C4-2B (cell line): Measurements from ENCODE around the gene ANGPTL8.
A peak's percentile ranks its signal among the peaks of the same experiment; 100 is the strongest.

Experiments
- H3K27ac ChIP-seq: fragments of 450-650 bp; 2 replicates; pipeline ENCODE4 v1.5.1; 2017
- ZFX ChIP-seq: fragments of 450-650 bp; IDR thresholded peaks from 2 replicates; pipeline ENCODE4 v1.6.1; 2017
- TF ChIP-seq, protein P1 (sequence below): fragments of 450-650 bp; conservative IDR thresholded peaks from 2 replicates; pipeline ENCODE4 v1.5.1; 2017; ENCODE audit warnings: mild to moderate bottlenecking

The ANGPTL8 gene

GRCh38 chr19:11194656-11195558 lies 44.5 kb upstream of the ANGPTL8 start:
- TF ChIP-seq, protein P1, sequence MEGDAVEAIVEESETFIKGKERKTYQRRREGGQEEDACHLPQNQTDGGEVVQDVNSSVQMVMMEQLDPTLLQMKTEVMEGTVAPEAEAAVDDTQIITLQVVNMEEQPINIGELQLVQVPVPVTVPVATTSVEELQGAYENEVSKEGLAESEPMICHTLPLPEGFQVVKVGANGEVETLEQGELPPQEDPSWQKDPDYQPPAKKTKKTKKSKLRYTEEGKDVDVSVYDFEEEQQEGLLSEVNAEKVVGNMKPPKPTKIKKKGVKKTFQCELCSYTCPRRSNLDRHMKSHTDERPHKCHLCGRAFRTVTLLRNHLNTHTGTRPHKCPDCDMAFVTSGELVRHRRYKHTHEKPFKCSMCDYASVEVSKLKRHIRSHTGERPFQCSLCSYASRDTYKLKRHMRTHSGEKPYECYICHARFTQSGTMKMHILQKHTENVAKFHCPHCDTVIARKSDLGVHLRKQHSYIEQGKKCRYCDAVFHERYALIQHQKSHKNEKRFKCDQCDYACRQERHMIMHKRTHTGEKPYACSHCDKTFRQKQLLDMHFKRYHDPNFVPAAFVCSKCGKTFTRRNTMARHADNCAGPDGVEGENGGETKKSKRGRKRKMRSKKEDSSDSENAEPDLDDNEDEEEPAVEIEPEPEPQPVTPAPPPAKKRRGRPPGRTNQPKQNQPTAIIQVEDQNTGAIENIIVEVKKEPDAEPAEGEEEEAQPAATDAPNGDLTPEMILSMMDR = no peak
- TF ChIP-seq ZFX = no peak
- no peak overlapping the region for H3K27ac ChIP-seq

DNA sequence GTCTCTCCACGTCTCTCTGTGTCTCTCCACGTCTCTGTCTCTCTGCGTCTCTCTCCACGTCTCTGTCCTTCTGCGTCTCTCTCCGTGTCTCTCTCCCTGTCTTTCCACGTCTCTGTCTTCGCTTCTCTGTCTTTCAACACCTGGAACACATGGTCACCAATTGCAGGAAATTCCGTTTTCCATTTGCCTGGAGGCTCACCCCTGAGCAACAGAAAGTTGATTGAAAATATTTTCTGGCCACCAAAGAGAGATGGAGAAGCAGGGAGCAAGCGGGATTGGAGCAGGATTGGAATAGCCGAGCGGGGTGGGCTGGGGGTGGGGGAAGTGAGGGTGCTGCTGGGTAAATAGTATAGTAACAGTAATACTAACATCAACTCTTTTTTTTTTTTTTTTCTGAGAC lies 43.7 kb upstream of the ANGPTL8 start:
- TF ChIP-seq, protein P1 = no peak
- no peak overlapping the region for H3K27ac ChIP-seq

GRCh38 chr19:11196406-11197287 lies 42.8 kb upstream of the ANGPTL8 start:
- H3K27ac ChIP-seq = peak overlapping the region; percentile 85
- TF ChIP-seq ZFX = 0 out of 2 replicates have a peak, but pooled peaks have one; percentile 38
- TF ChIP-seq, protein P1 = no peak

- TF ChIP-seq ZFX = peak; percentile 58; the same call in 1 of the 2 replicates
- TF ChIP-seq, protein P1 = no peak
- H3K27ac ChIP-seq = peak within 1 kb of the TSS; percentile 85
Measured at GRCh38 chr19:11197291-11198174, 41.9 kb upstream of the ANGPTL8 start, which contains the start of gene KANK2. TSS of gene KANK2 (minus strand) at chr19:11197545. CDS start at chr19:11194511, 3,034 bp downstream.

DNA sequence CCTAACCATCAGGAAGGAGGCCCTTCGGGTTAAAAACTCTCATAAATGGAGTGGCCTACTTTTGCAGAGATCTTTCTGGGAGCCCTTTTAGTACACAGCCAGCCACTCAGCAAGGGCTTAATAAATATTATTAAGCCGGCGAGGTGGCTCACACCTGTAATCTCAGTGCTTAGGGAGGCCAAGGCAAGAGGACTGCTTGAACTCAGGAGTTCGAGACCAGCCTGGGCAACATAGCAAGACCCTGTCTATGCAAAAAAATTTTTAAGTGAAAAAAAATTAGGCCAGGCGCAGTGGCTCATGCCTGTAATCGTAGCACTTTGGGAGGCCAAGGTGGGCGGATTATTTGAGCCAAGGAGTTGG lies 41.3 kb upstream of the ANGPTL8 start:
- 0 out of 2 replicates have a peak, but pooled peaks have one; percentile 19 for TF ChIP-seq ZFX
- TF ChIP-seq, protein P1 = no peak
- peak overlapping the region; percentile 85 for H3K27ac ChIP-seq

- TF ChIP-seq ZFX = no peak
- TF ChIP-seq, protein P1 = no peak
- H3K27ac ChIP-seq = peak overlapping the region; percentile 85
Measured at GRCh38 chr19:11198769-11199424, 40.5 kb upstream of the ANGPTL8 start.
